Transverse colon (tissue), 4 donors: Measurements from ENCODE around the gene MYRF. TPM values are rescaled to one million over a fixed set of nuclear protein-coding genes. Genes with fewer than 3 reads are reported as not detected.
A peak's percentile ranks its signal among the peaks of the same experiment; 100 is the strongest.

Experiments
- DNase-seq: peaks from one replicate; pipeline ENCODE4 v3.0.0-alpha.2; 2019
- H3K27ac ChIP-seq, 4 donors: fragments of 200-600 bp; sonication (generic); 2 replicates each; pipeline ENCODE4 v1.5.1; 2016 to 2018; ENCODE audit warnings: inconsistent platforms in 4 of 4
- H3K27me3 ChIP-seq: fragments of 200-600 bp; sonication (generic); 2 replicates; pipeline ENCODE4 v1.5.1; 2017; ENCODE audit warnings: inconsistent platforms
- H3K36me3 ChIP-seq, 4 donors: fragments of 200-600 bp; sonication (generic); 2 replicates each; pipeline ENCODE4 v1.5.1; 2017 to 2019; ENCODE audit warnings: inconsistent platforms in 4 of 4
- H3K4me1 ChIP-seq, 4 donors: fragments of 200-600 bp; sonication (generic); 2 replicates each; pipeline ENCODE4 v1.5.1; 2017 to 2020; ENCODE audit warnings: inconsistent platforms in 4 of 4
- H3K4me3 ChIP-seq, 4 donors: fragments of 200-600 bp; sonication (generic); 1 replicate in 1 of 4; 2 replicates in 3 of 4; pipeline versions ENCODE4 v1.5.1 to v1.6.1; 2017 to 2019; ENCODE audit warnings: inconsistent platforms in 4 of 4
- H3K9me3 ChIP-seq, 2 donors: fragments of 200-600 bp; sonication (generic); 2 replicates each; pipeline ENCODE4 v1.5.1; 2017 to 2019; ENCODE audit warnings: inconsistent platforms in 2 of 2
- EP300 ChIP-seq: sonication (generic); formaldehyde crosslinking; IDR thresholded peaks from one replicate; pipeline ENCODE4 v1.6.1; 2017; ENCODE audit warnings: antibody characterized with exemption, low read depth
- POLR2A ChIP-seq: fragments of 450-650 bp; IDR thresholded peaks from one replicate; pipeline ENCODE4 v1.6.1; 2016; ENCODE audit warnings: antibody characterized with exemption, mild to moderate bottlenecking, moderate library complexity
- POLR2AphosphoS5 ChIP-seq, 3 donors: sonication (generic); formaldehyde crosslinking; IDR thresholded peaks; one replicate each; pipeline ENCODE4 v1.6.1; 2016; ENCODE audit warnings: antibody characterized with exemption in 3 of 3
- WGBS, 2 donors: methylation state at CpG; one replicate each; pipeline ENCODE4 v1.1.5; 2018; ENCODE audit warnings: low coverage in 1 of 2; 5-methylcytosine and 5-hydroxymethylcytosine counted together
- in situ Hi-C, 4 donors: fragments of 200-750 bp; cut with MboI; loops; one replicate each; pipeline versions ENCODE4 v1.15.0 to v1.15.1; 2017; ENCODE audit warnings: low sequenced_read_pairs in 3 of 4, low pct_ligation_motif_present in 1 of 4, low pct_unique_long_range_greater_than_20kb in 1 of 4
- intact Hi-C: fragments of 100-400 bp; cut with DNase I; formaldehyde crosslinking; loops from one replicate; pipeline ENCODE4 v1.15.1; 2023; ENCODE audit warnings: low total_unique reads
- total RNA-seq, 4 donors: library from RNA; depleted of rRNA; stranded (reverse); fragments of >200 nt; gene quantifications; one replicate each; pipeline ENCODE4 v1.1.0, GENCODE V29; 2016
- TF ChIP-seq, protein P1 (sequence below), 5 experiments: fragments of 200-600 bp in 3 of 5; fragments of 450-650 bp in 2 of 5; sonication (generic) in 3 of 5; IDR thresholded peaks; 1 replicate in 2 of 5; 2 replicates in 3 of 5; pipeline ENCODE4 v1.5.1; 2016 to 2017; ENCODE audit warnings: antibody characterized with exemption in 5 of 5, inconsistent platforms in 3 of 5, mild to moderate bottlenecking in 2 of 5, moderate library complexity in 1 of 5

The MYRF gene
- total RNA-seq, 4 donors from 2014 or later, result 2.0 to 14.2 (median 10.7) TPM

DNA sequence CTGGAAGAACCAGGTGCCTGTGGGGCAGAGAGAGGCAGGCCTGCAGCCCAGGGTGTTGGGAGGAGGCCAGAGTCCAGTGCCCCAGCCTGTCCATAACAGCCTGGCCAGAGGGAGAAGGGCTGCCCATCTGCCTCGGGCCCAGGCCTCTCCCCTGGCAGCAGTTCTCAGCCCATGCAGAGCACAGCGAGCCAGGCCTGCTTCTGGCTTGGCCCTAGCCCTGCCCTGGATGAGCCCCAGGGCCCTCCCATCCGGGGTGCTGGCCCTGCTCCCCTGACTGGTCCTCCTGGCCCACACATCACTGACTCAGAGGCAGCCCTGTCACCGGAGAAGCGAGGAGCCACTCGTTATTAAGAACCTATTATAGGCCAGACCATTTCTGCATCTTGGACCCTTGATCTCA is 19.7 kb upstream of the MYRF start:
- no peaks in the 10 kb centered on the region for H3K27me3 ChIP-seq
- no peaks in the 10 kb centered on the region for H3K9me3 ChIP-seq
- in situ Hi-C loops, result loop anchor here in 1 of 4 donors (10.0 kb wide), 1 partner anchor 58 kb away; no protein-coding TSS in a partner anchor
- intact Hi-C loops, result loop anchor here (2.0 kb wide), 1 partner anchor 52 kb away; the partner anchor contains the start of gene DAGLA
- H3K4me1 ChIP-seq, result no peaks in the 10 kb centered on the region
- H3K36me3 ChIP-seq, result peaks cover 0 to 4% (median 0%) of the 10 kb centered on the region in 4 donors
- no peak for TF ChIP-seq EP300
- no peak for TF ChIP-seq POLR2AphosphoS5 (IDR thresholded peaks at IDR 0.05)
- TF ChIP-seq POLR2A, result no peak
- TF ChIP-seq, protein P1, sequence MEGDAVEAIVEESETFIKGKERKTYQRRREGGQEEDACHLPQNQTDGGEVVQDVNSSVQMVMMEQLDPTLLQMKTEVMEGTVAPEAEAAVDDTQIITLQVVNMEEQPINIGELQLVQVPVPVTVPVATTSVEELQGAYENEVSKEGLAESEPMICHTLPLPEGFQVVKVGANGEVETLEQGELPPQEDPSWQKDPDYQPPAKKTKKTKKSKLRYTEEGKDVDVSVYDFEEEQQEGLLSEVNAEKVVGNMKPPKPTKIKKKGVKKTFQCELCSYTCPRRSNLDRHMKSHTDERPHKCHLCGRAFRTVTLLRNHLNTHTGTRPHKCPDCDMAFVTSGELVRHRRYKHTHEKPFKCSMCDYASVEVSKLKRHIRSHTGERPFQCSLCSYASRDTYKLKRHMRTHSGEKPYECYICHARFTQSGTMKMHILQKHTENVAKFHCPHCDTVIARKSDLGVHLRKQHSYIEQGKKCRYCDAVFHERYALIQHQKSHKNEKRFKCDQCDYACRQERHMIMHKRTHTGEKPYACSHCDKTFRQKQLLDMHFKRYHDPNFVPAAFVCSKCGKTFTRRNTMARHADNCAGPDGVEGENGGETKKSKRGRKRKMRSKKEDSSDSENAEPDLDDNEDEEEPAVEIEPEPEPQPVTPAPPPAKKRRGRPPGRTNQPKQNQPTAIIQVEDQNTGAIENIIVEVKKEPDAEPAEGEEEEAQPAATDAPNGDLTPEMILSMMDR (IDR thresholded peaks at IDR 0.05), result no peak
- no peak for DNase-seq
- H3K27ac ChIP-seq, result peak overlapping the region in 2 of 4 donors; percentile 2 to 14
- no peak overlapping the region for H3K4me3 ChIP-seq
- WGBS, 2 donors, result 73% methylated on average over 6 of the region's 6 CpGs; no CpG with 5 or more reads in 1 of the 2 donors

DNA sequence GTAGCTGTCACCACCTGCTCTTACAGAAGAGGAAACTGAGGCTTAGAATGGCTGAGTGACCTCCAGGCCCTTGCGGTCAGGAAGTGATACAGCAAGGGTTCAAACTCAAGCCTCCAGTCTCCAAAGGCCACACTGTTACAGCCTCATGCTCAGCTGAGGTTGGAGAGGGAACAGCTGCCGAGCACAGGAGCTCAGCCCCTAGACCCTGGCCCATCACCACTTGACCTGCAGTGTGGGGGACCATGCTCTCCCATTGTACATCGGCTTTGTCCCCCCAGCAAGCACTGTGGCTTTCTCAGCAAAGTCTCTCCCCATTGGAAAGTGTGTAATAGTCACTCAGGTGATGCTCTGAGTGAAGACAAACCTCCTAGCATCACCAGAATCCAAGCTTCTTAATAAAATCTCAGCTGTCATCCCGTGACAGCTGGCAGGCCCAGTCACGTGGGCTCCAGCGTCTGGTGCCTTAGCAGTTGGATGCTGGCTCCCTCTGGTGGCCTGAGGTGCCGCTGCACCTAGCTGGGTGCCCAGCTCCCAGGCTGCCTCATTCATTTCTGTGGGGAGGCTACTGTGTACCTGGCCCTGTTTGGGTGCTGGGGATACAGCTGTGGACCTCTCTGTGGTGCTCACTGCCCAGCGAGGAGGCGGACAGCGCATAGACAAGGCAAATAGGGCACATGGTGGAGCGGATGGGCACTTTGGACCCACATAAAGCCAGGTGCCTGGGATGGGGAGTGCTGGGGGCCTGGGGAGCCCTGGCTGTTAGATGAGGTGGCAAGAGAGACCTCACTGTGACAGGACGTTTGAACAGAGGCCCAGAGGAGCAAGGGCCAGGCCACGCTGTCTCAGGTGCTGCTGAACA is 19.1 kb upstream of the MYRF start:
- WGBS, 2 donors, result 31% methylated on average over 13 of the region's 13 CpGs; no CpG with 5 or more reads in 1 of the 2 donors
- peak; percentile 89 for DNase-seq
- H3K4me3 ChIP-seq, result no peak overlapping the region
- H3K36me3 ChIP-seq, result peaks cover 0 to 4% (median 0%) of the 10 kb centered on the region in 4 donors
- TF ChIP-seq, protein P1 (IDR thresholded peaks at IDR 0.05), result peak; percentile 98 to 99 (median 99)
- TF ChIP-seq POLR2A (no peak), EP300 (no peak), POLR2AphosphoS5 (IDR thresholded peaks at IDR 0.05) (peak; percentile 14 to 66 (median 26))
- no peaks in the 10 kb centered on the region for H3K4me1 ChIP-seq
- intact Hi-C loops, result loop anchor here (2.0 kb wide), 1 partner anchor 53 kb away; the partner anchor contains the start of gene DAGLA
- in situ Hi-C loops, result loop anchor here in 1 of 4 donors (10.0 kb wide), 1 partner anchor 59 kb away; no protein-coding TSS in a partner anchor
- no peaks in the 10 kb centered on the region for H3K9me3 ChIP-seq
- peak overlapping the region in 2 of 4 donors; percentile 3 to 14 for H3K27ac ChIP-seq
- no peaks in the 10 kb centered on the region for H3K27me3 ChIP-seq

DNA sequence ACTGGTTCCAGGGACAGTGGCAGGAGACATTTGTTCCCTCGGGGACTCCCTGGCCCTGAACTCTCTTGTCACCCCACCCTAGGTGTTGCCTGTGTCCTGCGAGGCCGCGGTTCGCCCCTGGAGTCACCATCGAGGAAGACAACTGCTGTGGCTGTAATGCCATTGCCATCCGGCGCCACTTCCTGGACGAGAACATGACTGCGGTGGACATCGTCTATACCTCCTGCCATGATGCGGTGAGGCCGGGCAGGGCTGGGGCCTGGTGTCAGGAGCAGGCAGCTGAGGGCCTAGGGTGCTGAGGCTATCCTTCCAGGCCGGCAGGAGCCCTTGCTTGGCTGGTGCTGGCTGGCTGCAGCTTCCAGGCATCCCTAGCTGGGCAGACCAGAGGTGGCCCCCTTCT is 17.7 kb upstream of the MYRF start:
- no peaks in the 10 kb centered on the region for H3K9me3 ChIP-seq
- WGBS, 2 donors, result 87% methylated on average over 11 of the region's 14 CpGs; no CpG with 5 or more reads in 1 of the 2 donors
- H3K27ac ChIP-seq, result no peak overlapping the region
- no peak for DNase-seq
- TF ChIP-seq, protein P1 (IDR thresholded peaks at IDR 0.05), result no peak
- TF ChIP-seq POLR2A (no peak), EP300 (no peak), POLR2AphosphoS5 (IDR thresholded peaks at IDR 0.05) (no peak)
- no peak overlapping the region for H3K4me3 ChIP-seq
- intact Hi-C loops, result no loop called here
- H3K4me1 ChIP-seq, result no peaks in the 10 kb centered on the region
- H3K27me3 ChIP-seq, result no peaks in the 10 kb centered on the region
- H3K36me3 ChIP-seq, result peaks cover 0 to 4% (median 0%) of the 10 kb centered on the region in 4 donors
- in situ Hi-C loops, result loop anchor here in 1 of 4 donors (10.0 kb wide), 1 partner anchor 60 kb away; no protein-coding TSS in a partner anchor

DNA sequence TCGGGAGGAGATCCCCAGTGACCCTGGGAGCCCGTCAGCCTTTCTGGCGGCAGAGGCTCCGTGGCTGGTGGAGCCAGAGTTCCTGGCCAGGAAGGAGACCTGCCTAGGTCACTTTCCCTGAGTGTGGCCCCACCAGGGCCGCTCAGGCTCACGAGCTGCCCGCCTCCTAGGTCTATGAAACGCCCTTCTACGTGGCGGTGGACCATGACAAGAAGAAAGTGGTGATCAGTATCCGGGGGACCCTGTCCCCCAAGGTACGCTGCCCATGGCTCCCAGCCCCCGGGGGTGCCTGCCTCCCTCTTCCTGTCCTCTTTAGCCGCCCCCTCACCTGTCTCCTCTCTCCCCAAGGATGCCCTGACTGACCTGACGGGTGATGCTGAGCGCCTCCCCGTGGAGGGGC is 17.0 kb upstream of the MYRF start:
- intact Hi-C loops (no loop called here), in situ Hi-C loops (loop anchor here in 1 of 4 donors (10.0 kb wide), 1 partner anchor 61 kb away; no protein-coding TSS in a partner anchor)
- TF ChIP-seq, protein P1 (IDR thresholded peaks at IDR 0.05), result no peak
- TF ChIP-seq POLR2A (no peak), EP300 (no peak), POLR2AphosphoS5 (IDR thresholded peaks at IDR 0.05) (no peak)
- 91% methylated on average over 17 of the region's 17 CpGs; no CpG with 5 or more reads in 1 of the 2 donors for WGBS, 2 donors
- Histone ChIP-seq H3K27ac (no peak overlapping the region), H3K4me3 (no peak overlapping the region), H3K4me1 (no peaks in the 10 kb centered on the region), H3K27me3 (no peaks in the 10 kb centered on the region), H3K36me3 (peaks cover 0 to 4% (median 0%) of the 10 kb centered on the region in 4 donors), H3K9me3 (no peaks in the 10 kb centered on the region)
- no peak for DNase-seq
